Dermis blood vessel endothelial cell (primary cell): ENCODE data around the gene OR14A2. TPM values are rescaled to one million over a fixed set of nuclear protein-coding genes. Genes with fewer than 3 reads are reported as not detected.
"Not testable (repeated sequence)": the region's sequence is repeated elsewhere in the genome, so short reads cannot be mapped to it uniquely, and the experiment has no call there.

Experiments
- DNase-seq: peaks from one replicate; pipeline ENCODE4 v3.0.0; 2010
- total RNA-seq: library from RNA; depleted of rRNA; stranded (reverse); fragments of >200 nt; gene quantifications from 2 replicates; pipeline ENCODE4 v1.2.3, GENCODE V29; 2014

The OR14A2 gene
- total RNA-seq, result not detected in 2 replicates

DNA sequence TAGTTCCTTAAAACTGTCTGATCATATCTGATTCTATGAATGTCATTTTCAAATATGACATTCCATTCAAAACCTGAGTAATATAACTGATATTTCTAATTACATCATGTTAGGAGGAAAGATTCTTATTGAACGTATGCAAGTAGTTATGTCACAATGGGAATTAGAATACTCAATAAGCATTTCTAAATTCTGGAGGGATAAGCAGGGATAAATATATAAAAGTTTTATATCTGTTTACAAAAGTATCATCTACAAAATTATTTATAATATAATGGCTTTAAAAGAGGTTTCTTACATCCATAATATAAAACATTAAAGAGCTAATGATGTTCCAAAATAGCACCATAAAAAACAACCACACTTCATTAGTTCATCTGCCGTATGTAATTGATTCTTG, at the start of gene OR14A2:
TSS of gene OR14A2 (minus strand) at position 101 of the 400 bp plus-strand sequence.
- DNase-seq, result no peak

DNA sequence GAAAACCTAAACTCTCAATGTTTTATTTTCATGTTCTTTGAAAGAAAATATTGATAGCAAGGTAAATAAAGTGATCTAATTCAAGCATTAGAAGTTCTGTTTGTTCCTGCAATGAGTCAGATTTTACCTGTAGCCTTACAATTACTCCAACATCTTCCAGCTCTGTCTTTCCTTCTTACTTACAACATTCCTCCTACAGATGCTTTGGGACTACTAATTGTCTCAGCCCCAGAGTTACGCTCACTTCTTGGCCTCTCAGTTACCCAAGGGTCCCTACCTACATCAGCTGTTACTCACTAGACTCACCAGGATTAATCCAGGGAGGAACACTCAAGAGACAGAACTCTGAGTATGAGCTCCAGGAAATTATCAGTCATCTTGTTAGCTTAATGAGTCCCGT, 49.6 kb upstream of the OR14A2 start:
- DNase-seq, result no peak

DNA sequence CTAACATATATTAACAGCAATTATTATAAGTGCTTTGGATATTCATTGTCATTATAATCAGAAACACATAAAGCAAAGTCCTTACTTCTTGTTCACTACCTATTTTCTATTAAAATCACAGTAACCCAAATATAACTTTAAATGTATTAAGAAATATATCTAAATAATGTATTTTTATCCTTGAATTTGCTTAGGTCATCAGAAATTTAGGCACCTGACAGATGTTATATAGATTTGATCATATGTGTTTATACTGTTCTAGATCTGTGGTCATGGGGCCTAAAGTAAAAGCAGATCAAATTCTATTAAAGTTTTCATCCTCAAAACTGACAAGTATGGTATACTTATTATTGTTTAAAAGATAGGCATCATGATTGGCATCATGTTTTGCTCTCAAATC, 21.7 kb upstream of the OR14A2 start:
- DNase-seq, result no peak

- no peak for DNase-seq
Measured at GRCh38 chr1:247760456-247760855, 12.5 kb upstream of the OR14A2 start, which contains the start of gene OR1C1. OR1C1 (minus strand) TSS chr1:247760556; CDS start chr1:247758406, 2,150 bp downstream.

DNA sequence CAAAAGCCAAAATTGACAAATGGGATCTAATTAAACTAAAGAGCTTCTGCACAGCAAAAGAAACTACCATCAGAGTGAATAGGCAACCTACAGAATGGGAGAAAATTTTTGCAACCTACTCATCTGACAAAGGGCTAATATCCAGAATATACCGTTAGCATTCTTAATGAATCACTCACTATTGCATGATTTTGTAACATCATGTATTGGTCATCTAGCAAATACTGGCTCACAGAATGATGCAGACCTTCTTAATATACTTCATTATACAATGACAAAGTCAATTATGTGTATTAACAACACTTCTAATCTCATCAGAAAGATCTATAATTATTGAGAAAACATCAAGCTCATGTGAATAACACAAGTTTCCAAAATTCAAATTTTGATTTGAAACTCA, 6.4 kb upstream of the OR14A2 start:
- not testable (repeated sequence) for DNase-seq

GRCh38 chr1:247749870-247750269, 1.9 kb upstream of the OR14A2 start:
- DNase-seq, result no peak

DNA sequence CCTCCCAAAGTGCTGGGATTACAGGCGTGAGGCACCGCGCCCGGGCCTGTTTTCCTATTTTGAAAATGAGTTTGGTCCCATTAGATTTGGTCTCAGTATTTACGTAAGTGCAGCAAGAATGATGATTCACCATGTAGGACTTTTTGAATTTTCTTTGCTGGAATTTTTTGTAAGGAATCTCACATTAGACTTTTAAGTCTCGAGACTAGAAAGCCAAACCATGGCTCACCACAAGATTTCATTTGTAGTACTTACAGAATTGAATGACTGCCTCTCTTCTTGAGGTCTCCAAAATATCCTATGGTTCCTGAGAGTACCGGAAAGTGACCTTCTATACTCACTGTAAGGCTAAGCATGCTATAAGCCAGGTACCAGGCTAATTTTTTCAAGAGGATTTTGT, 325 bp downstream of the OR14A2 start:
- DNase-seq, result no peak

GRCh38 chr1:247746391-247746935, 1.5 kb downstream of the OR14A2 start:
- no peak for DNase-seq

DNA sequence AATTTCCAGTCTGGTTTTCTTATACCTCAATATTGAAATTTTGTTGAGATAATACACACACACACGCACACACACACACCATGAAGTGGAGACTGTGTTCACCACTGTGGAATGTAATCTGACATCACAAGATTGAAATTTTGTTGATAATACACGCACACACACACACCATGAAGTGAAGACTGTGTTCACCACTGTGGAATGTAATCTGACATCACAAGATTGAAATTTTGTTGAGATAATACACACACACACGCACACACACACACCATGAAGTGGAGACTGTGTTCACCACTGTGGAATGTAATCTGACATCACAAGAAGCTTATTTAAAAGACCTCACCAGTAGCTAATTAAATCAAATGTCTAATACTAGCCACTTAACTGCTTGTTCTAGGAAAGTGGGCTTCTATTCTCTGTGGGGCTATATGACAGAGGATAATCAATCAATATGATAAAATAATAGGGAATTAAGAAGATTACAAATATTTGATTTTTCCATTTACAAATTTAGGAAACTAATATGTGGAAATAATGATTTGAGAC, 5.7 kb downstream of the OR14A2 start:
- DNase-seq, result not testable (repeated sequence)

- no peak for DNase-seq
Measured at GRCh38 chr1:247741756-247742155, 6.2 kb downstream of the OR14A2 start.

DNA sequence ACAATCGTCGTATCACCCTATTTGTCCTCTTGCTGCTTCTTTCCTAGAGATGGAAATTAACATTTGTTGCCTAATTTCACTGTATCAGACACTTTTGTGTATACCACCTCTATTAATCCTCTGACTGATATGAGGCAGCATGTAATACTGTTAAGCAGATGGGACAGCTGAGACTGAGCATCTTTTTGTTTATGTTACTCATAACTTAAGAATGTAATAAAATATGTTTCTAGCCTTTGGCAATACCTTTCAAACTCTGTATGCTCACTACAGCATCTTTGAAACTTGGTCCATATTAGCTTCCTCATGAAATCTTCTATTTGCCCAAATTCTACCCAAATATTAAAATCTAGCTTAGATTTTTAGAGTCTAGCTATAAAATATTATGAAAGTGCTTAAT, 7.2 kb downstream of the OR14A2 start:
- no peak for DNase-seq

- DNase-seq, result no peak
Measured at GRCh38 chr1:247738315-247738714, 9.6 kb downstream of the OR14A2 start, which contains the start of gene OR14K1. OR14K1 (plus strand) TSS chr1:247738615; CDS start chr1:247738615, 0 bp downstream.

GRCh38 chr1:247721222-247721621, 26.7 kb downstream of the OR14A2 start:
- no peak for DNase-seq

DNA sequence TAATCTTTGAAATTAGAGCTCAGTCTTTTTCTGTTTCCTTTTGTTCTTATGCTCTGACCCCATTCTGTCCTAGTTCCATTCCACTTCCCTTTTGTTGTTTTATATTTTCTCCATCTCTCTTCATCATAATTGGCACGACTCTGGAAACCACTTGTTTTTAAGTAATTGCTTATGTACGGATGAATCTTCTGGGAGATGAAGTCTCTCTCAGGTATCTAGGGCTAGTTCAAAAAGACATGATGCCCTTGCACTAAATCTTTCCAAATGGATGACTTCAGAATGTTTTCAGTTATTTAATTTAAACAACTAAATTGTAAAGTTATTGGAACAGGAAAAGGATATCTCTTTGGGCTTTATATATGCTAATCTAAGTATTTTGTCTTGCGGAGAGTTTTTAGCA, 31.4 kb downstream of the OR14A2 start, which contains the start of gene OR6F1:
TSS of gene OR6F1 (minus strand) at position 101 of the 400 bp plus-strand sequence. CDS start 3,891 bp downstream, outside the sequence.
- no peak for DNase-seq

GRCh38 chr1:247713753-247714152, 34.2 kb downstream of the OR14A2 start:
- DNase-seq, result no peak

DNA sequence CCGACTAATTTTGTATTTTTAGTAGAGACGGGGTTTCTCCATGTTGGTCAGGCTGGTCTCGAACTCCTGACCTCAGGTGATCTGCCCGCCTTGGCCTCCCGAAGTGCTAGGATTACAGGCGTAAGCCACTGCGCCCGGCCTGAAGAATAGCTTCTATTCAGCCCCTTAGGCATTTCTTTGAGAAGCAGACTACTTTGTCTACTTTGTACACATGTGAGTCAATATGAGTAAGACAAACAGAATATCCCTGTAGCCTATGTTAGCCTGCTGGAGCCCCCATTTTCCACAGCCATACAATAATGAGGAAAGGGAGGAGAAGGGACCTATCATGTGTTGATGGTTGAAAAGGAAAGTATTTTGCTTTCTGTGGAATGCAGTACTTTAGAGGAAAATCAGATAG, 37.3 kb downstream of the OR14A2 start:
- DNase-seq, result not testable (repeated sequence)

DNA sequence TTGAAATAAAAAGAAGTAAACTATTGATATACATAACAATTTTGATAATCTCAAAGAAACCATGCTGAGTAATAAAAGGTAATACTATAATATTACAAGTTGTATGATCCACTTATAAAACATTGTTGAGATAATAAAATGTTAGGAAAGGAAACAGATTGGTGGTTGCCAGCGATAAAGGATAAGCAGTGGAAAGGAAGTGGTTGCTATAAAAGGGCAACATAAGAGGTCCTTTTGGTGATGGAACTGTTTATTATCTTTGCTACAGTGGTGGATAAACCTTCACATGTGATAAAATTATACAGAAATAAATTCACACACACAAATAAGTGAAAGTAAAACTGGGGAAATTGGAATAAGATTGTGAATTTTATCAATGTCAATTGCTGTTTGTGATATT, 46.6 kb downstream of the OR14A2 start:
- no peak for DNase-seq

DNA sequence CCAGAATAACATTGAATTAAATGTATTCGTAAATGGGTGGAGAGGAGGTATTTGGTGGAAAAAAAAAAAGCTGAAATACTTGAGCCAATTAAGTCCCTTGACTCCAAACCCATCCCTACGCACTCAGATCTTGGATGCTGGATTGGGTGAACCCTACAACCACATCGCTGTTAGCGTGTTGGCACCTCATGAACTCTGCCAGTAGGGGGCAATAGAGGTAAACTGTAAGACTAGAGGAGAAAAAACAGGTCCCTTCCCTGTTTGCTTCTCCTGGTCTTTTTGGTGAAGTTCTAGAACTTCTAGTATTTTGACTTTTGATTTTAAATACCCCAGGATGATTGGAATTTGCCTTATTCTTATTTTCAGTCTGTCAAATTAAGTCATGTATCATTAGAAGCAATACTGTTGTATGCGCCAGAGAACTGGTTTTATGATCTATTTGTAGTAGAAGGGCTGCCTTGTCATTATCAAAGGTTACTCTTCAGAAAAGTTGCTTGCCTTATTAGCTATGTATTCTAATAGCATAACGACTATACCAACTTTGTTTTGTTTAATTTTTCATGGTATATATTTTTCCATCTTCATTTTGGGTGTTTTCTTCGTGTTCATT, 66.5 kb downstream of the OR14A2 start:
- DNase-seq, result peak; percentile 41

GRCh38 chr1:247680171-247680570, 67.8 kb downstream of the OR14A2 start:
- no peak for DNase-seq

DNA sequence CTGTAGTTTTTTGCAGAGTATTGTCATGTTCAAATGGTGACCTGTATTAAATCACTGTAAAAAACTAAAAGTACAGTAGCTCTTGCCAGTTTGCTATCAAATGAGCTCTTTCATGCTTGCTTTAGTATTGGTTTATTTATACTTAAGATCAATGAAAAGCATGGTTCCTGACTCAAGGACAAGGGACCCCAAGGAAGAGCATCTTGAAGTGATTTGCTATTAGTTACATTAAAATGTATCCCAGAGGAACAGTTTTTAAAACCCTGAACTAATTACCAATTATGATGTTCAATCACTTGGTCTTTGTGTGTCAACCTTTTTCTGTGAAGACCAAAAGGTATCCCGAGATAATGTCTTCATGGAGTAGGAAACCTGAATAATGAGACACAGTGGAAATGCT, 68.3 kb downstream of the OR14A2 start, which contains the start of gene OR13G1:
TSS of gene OR13G1 (minus strand) at position 101 of the 400 bp plus-strand sequence. CDS start 6,698 bp downstream, outside the sequence.
- DNase-seq, result no peak
